ENCODE data around the gene UBE2H.

The UBE2H gene

DNA sequence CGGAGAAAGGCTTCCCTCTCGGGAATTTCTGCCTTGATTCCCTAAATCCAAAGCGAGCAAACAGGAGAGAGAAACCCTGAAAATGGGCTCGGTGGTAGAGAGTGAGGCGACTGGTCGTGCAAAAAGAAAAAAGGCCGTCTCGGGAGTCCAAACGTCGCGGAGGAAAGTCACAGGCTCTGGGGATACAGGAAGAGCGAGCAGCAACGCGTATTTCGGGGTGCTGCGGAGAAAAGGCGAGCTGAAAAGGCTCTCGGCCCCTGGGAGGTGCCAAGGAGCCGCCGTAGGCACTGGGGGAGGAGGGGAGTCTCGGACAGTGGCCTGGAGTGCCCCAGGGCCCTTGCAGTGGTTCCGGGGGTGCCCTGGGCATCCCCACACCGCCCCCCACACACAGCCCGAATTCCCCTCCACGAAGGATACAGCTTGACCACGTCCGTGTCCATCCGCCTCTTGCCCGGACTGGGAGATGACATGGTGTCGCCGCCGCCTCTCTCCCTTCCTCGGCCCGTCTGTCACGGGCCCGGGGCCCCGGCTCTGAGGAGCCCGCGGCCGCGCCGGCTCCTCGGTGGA, 591 bp downstream of the UBE2H start:
- peaks cover 41% of the 10 kb centered on the region for H3K4me1 ChIP-seq (ENCODE audit: insufficient read depth, low read length, poor library complexity, severe bottlenecking)
- H4K20me1 ChIP-seq (ENCODE audit: insufficient read depth, low read length, poor library complexity, severe bottlenecking) = peaks cover 20% of the 10 kb centered on the region
- peak overlapping the region; percentile 94 for H3K4me3 ChIP-seq (ENCODE audit: low read length, poor library complexity, severe bottlenecking)
- H3K9me3 ChIP-seq (ENCODE audit: insufficient read depth, low read depth, low read length) = no peaks in the 10 kb centered on the region
- no peaks in the 10 kb centered on the region for H3K36me3 ChIP-seq (ENCODE audit: insufficient read depth, low read length)
- H3K79me2 ChIP-seq (ENCODE audit: insufficient read depth, low read length) = peaks cover 52% of the 10 kb centered on the region
- H3K9ac ChIP-seq (ENCODE audit: low read depth, low read length, poor library complexity, severe bottlenecking) = peak overlapping the region; percentile 81
- peak overlapping the region; percentile 72; the same call in 1 of the 2 replicates for H2AFZ ChIP-seq (ENCODE audit: low read length)
- H3K27me3 ChIP-seq (ENCODE audit: insufficient read depth, low read length, poor library complexity, severe bottlenecking) = no peaks in the 10 kb centered on the region
- H3K4me2 ChIP-seq (ENCODE audit: low read depth, low read length, poor library complexity, severe bottlenecking) = peak overlapping the region; percentile 96
- no peaks in the 10 kb centered on the region; the same call in 1 of the 2 replicates for H3F3A ChIP-seq (ENCODE audit: low read depth)
- no peaks in the 10 kb centered on the region for H3K9me2 ChIP-seq (replicated peaks; ENCODE audit: low read depth, low read length)
- no peak for TF ChIP-seq EZH2phosphoT487 (IDR thresholded peaks at IDR 0.05; ENCODE audit: borderline replicate concordance)
- TF ChIP-seq, protein P1, sequence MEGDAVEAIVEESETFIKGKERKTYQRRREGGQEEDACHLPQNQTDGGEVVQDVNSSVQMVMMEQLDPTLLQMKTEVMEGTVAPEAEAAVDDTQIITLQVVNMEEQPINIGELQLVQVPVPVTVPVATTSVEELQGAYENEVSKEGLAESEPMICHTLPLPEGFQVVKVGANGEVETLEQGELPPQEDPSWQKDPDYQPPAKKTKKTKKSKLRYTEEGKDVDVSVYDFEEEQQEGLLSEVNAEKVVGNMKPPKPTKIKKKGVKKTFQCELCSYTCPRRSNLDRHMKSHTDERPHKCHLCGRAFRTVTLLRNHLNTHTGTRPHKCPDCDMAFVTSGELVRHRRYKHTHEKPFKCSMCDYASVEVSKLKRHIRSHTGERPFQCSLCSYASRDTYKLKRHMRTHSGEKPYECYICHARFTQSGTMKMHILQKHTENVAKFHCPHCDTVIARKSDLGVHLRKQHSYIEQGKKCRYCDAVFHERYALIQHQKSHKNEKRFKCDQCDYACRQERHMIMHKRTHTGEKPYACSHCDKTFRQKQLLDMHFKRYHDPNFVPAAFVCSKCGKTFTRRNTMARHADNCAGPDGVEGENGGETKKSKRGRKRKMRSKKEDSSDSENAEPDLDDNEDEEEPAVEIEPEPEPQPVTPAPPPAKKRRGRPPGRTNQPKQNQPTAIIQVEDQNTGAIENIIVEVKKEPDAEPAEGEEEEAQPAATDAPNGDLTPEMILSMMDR (conservative IDR thresholded peaks at IDR 0.05; ENCODE audit: low read length) = no peak

DNA sequence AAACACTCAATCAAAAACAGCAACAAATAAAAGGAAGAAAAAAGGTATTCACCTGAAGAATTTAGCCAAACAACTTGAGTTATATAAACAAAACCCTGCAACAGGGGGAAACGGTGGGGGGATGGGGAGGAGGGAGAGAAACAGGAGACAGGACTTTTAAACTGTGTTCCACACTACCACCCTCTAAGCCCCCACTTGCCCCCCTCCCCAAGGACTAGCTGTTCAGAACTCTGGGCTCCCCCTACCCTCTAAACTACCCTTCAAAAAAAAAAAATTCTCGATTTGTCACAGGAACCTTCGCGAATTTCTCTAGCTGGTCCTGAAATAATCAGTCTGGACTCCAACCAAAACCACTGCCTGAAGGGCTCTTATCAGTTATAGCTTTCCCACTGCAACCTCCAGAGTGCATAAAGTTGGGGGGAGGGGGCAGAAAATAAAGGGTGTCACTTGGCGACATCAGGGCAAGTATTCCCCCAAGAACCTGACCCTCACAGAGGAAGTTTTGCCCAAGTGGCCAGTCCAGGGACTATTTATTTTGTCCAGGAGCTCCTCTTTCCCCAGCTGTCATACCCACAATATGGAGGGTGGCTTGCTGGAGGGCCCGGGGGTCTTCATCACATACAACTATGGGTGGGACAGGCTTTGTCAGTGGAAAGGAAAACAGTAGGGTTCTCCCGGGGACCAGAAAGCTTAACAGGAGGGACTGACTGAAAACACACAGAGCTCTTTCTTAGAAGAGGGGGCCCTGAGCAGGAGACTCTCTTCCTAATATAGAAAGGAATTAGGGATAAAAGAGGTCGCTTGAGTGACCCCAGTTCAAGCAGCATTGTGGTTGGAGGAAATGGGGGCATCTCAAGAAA, 1.3 kb downstream of the UBE2H start:
- H3K4me3 ChIP-seq (ENCODE audit: low read length, poor library complexity, severe bottlenecking) = peak overlapping the region; percentile 94
- H3K79me2 ChIP-seq (ENCODE audit: insufficient read depth, low read length) = peaks cover 59% of the 10 kb centered on the region
- H3F3A ChIP-seq (ENCODE audit: low read depth) = no peaks in the 10 kb centered on the region; the same call in 1 of the 2 replicates
- no peak for TF ChIP-seq EZH2phosphoT487 (IDR thresholded peaks at IDR 0.05; ENCODE audit: borderline replicate concordance)
- TF ChIP-seq, protein P1 (conservative IDR thresholded peaks at IDR 0.05; ENCODE audit: low read length) = no peak
- H2AFZ ChIP-seq (ENCODE audit: low read length) = peak overlapping the region; percentile 72
- H3K9me3 ChIP-seq (ENCODE audit: insufficient read depth, low read depth, low read length) = no peaks in the 10 kb centered on the region
- no peaks in the 10 kb centered on the region for H3K27me3 ChIP-seq (ENCODE audit: insufficient read depth, low read length, poor library complexity, severe bottlenecking)
- H3K4me1 ChIP-seq (ENCODE audit: insufficient read depth, low read length, poor library complexity, severe bottlenecking) = peaks cover 47% of the 10 kb centered on the region
- peaks cover 21% of the 10 kb centered on the region for H4K20me1 ChIP-seq (ENCODE audit: insufficient read depth, low read length, poor library complexity, severe bottlenecking)
- H3K4me2 ChIP-seq (ENCODE audit: low read depth, low read length, poor library complexity, severe bottlenecking) = peak overlapping the region; percentile 96
- H3K9ac ChIP-seq (ENCODE audit: low read depth, low read length, poor library complexity, severe bottlenecking) = peak overlapping the region; percentile 81
- no peaks in the 10 kb centered on the region for H3K9me2 ChIP-seq (replicated peaks; ENCODE audit: low read depth, low read length)
- no peaks in the 10 kb centered on the region for H3K36me3 ChIP-seq (ENCODE audit: insufficient read depth, low read length)

DNA sequence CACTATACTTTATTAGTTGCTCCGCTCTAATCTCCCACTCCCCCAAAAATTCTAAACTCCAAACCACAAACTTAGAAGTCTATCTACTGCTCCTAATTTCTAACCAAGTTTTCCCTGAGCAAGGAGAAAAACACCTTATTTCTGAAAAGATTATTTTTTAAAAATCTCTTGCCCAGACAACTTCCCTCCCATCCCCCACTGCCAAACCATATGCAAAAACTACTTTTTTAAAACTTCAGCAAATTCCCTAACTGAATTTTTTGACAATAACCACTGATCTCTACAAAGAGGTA, 1.9 kb downstream of the UBE2H start:
- peaks cover 21% of the 10 kb centered on the region for H4K20me1 ChIP-seq (ENCODE audit: insufficient read depth, low read length, poor library complexity, severe bottlenecking)
- no peak for TF ChIP-seq EZH2phosphoT487 (IDR thresholded peaks at IDR 0.05; ENCODE audit: borderline replicate concordance)
- TF ChIP-seq, protein P1 (conservative IDR thresholded peaks at IDR 0.05; ENCODE audit: low read length) = no peak
- no peaks in the 10 kb centered on the region for H3K9me3 ChIP-seq (ENCODE audit: insufficient read depth, low read depth, low read length)
- no peaks in the 10 kb centered on the region; the same call in 1 of the 2 replicates for H3F3A ChIP-seq (ENCODE audit: low read depth)
- peak overlapping the region; percentile 94 for H3K4me3 ChIP-seq (ENCODE audit: low read length, poor library complexity, severe bottlenecking)
- H3K9me2 ChIP-seq (replicated peaks; ENCODE audit: low read depth, low read length) = no peaks in the 10 kb centered on the region
- H3K79me2 ChIP-seq (ENCODE audit: insufficient read depth, low read length) = peaks cover 63% of the 10 kb centered on the region
- H3K4me1 ChIP-seq (ENCODE audit: insufficient read depth, low read length, poor library complexity, severe bottlenecking) = peaks cover 47% of the 10 kb centered on the region
- no peaks in the 10 kb centered on the region for H3K36me3 ChIP-seq (ENCODE audit: insufficient read depth, low read length)
- no peaks in the 10 kb centered on the region for H3K27me3 ChIP-seq (ENCODE audit: insufficient read depth, low read length, poor library complexity, severe bottlenecking)
- H3K9ac ChIP-seq (ENCODE audit: low read depth, low read length, poor library complexity, severe bottlenecking) = peak overlapping the region; percentile 81
- H3K4me2 ChIP-seq (ENCODE audit: low read depth, low read length, poor library complexity, severe bottlenecking) = peak overlapping the region; percentile 96
- H2AFZ ChIP-seq (ENCODE audit: low read length) = 0 out of 2 replicates have a peak overlapping the region, but pooled peaks have one; percentile 31

Measured in Loucy (cell line).